HepG2 (cell line): ENCODE results near the gene PHRF1. TPM values are rescaled to one million over a fixed set of nuclear protein-coding genes. Genes with fewer than 3 reads are reported as not detected.

Source experiments
- CBFB ChIP-seq: sonication (generic); formaldehyde crosslinking; IDR thresholded peaks from 2 replicates; pipeline ENCODE4 v1.4.0; 2020; ENCODE audit warnings: missing genetic modification reagents
- HMG20A ChIP-seq: IDR thresholded peaks from 2 replicates; pipeline ENCODE4 v1.6.1; 2016; ENCODE audit warnings: borderline replicate concordance
- HNRNPLL ChIP-seq: fragments of 200-400 bp; formaldehyde crosslinking; IDR thresholded peaks from 2 replicates; pipeline ENCODE4 v1.6.1; 2017; ENCODE audit warnings: mild to moderate bottlenecking, low read depth, low read length; ENCODE audit not compliant: poor library complexity, severe bottlenecking
- ISX ChIP-seq: sonication (generic); formaldehyde crosslinking; conservative IDR thresholded peaks from 2 replicates; pipeline ENCODE4 v1.5.0; 2020; ENCODE audit warnings: missing genetic modification reagents
- MAFG ChIP-seq: sonication (generic); formaldehyde crosslinking; IDR thresholded peaks from 2 replicates; pipeline ENCODE4 v1.5.1; 2020; ENCODE audit warnings: mild to moderate bottlenecking, missing genetic modification reagents
- NFKB2 ChIP-seq: sonication (generic); formaldehyde crosslinking; IDR thresholded peaks from 2 replicates; pipeline ENCODE4 v1.4.0; 2020; ENCODE audit warnings: missing genetic modification reagents, borderline replicate concordance
- NR2F6 ChIP-seq, 2 experiments: IDR thresholded peaks; 2 replicates each; pipeline ENCODE4 v1.6.1; 2016; ENCODE audit warnings: antibody characterized with exemption in 1 of 2, mild to moderate bottlenecking in 1 of 2
- RXRA ChIP-seq: sonication (generic); formaldehyde crosslinking; IDR thresholded peaks from 2 replicates; pipeline ENCODE4 v1.5.1; 2020; ENCODE audit warnings: missing genetic modification reagents
- TOPORS ChIP-seq: sonication (generic); formaldehyde crosslinking; IDR thresholded peaks from 2 replicates; pipeline ENCODE4 v1.8.0; 2023; ENCODE audit warnings: mild to moderate bottlenecking, missing genetic modification reagents
- ZBTB20 ChIP-seq: sonication (generic); formaldehyde crosslinking; IDR thresholded peaks from 2 replicates; pipeline ENCODE4 v1.8.1; 2023; ENCODE audit warnings: missing genetic modification reagents, low read depth, mild to moderate bottlenecking, borderline replicate concordance
- ZBTB7A ChIP-seq: sonication (generic); formaldehyde crosslinking; IDR thresholded peaks from 2 replicates; pipeline ENCODE4 v1.8.0; 2022; ENCODE audit warnings: mild to moderate bottlenecking, missing genetic modification reagents
- ZKSCAN1 ChIP-seq: fragments of 150-350 bp; IDR thresholded peaks from 2 replicates; pipeline ENCODE4 v1.6.1; 2014; ENCODE audit warnings: low read length
- ZNF33A ChIP-seq: sonication (generic); formaldehyde crosslinking; IDR thresholded peaks from 2 replicates; pipeline ENCODE4 v1.5.1; 2020; ENCODE audit warnings: missing genetic modification reagents, mild to moderate bottlenecking, moderate library complexity, borderline replicate concordance
- ZNF614 ChIP-seq: IDR thresholded peaks from 2 replicates; pipeline ENCODE4 v1.6.1; 2018; ENCODE audit warnings: missing biosample characterization, missing genetic modification reagents, inconsistent platforms, borderline replicate concordance
- polyA plus RNA-seq, 8 experiments: library from polyadenylated mRNA; depleted of rRNA in 3 of 8; stranded (reverse) in 7 of 8; unstranded in 1 of 8; fragments of >200 nt; fragmentation: Illumina TruSeq in 4 of 8; extraction: Trizol in 4 of 8; gene quantifications; 2 replicates each; pipeline versions ENCODE4 v1.2.1 to v1.2.3, GENCODE V29; 2011 to 2016; ENCODE audit warnings: low read depth in 4 of 8, missing spikeins in 1 of 8, mixed read lengths in 1 of 8; ENCODE audit not compliant: insufficient read depth in 1 of 8
- total RNA-seq, 5 experiments: library from RNA; depleted of rRNA; stranded (reverse); fragments of >200 nt; fragmentation: Illumina TruSeq; extraction: Trizol; gene quantifications; 2 replicates each; pipeline ENCODE4 v1.2.3, GENCODE V29; 2016; ENCODE audit warnings: low read depth in 1 of 5
- TF ChIP-seq, protein P1 (sequence below): sonication (generic); formaldehyde crosslinking; IDR thresholded peaks from 2 replicates; pipeline ENCODE4 v1.8.0; 2022; ENCODE audit warnings: missing genetic modification reagents, mild to moderate bottlenecking, moderate library complexity, borderline replicate concordance
- TF ChIP-seq, protein P2 (sequence below): sonication (generic); formaldehyde crosslinking; IDR thresholded peaks from 2 replicates; pipeline ENCODE4 v1.4.0; 2020; ENCODE audit warnings: mild to moderate bottlenecking, missing genetic modification reagents
- TF ChIP-seq, protein P3 (sequence below): sonication (generic); formaldehyde crosslinking; IDR thresholded peaks from 2 replicates; pipeline ENCODE4 v1.9.0; 2021; ENCODE audit warnings: missing genetic modification reagents, mild to moderate bottlenecking, borderline replicate concordance
- TF ChIP-seq, protein P4 (sequence below): sonication (generic); formaldehyde crosslinking; IDR thresholded peaks from 2 replicates; pipeline ENCODE4 v1.4.0; 2020; ENCODE audit warnings: missing genetic modification reagents, borderline replicate concordance
- TF ChIP-seq, protein P5 (sequence below): conservative IDR thresholded peaks from 2 replicates; pipeline ENCODE4 v1.6.1; 2018; ENCODE audit warnings: missing genetic modification reagents

PHRF1 gene
- total and polyA plus RNA-seq, 2 of the 13 experiments (the other 11 are each of a cell fraction or from before 2014, with no cell fraction given) = 8.2 to 16.7 TPM

DNA sequence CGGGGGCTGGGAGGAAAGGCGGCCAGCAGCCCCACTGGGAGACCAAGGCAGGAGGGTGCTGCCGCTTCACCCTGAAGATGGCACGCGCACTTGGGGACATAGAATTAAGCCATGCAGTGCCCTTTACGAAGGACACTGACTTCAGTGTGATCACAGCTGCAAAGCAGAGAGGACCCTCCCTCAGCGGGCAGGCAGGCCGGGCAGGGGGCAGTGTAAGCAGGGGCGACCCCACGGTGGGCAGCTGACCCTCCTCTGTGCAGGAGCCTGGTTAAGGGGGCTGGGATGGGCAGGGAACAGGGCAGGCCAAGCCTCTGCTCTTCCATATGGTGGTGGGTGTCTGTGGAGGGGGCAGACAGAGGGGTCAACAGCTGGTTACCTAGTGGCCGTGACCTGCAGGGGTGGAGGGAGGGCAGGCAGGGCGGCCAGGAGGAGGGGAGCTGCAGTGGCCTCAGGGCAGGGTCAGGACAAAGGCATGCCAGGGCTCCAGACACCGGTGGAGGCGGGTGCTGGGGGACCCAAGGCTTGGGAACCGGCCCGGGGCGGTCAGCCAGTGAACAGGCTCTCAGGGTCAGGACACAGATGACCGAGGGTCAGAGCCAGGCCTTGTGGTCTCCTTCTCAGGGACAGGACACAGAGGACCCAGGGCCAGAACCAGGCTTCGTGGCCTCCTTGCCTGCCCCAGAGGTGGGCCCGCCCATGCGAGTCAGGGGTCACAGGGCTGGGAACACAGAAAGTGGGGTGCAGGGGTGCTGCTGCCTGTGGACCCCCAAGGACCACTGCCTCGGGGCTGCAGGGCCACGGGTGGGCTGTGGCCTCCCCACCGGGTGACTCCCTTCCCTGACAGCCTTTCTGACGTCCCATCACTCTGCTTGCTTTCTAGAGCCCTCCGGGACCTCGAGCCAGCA lies 22.9 kb upstream of the PHRF1 start (continued):
- TF ChIP-seq HNRNPLL (peak; percentile 7), HMG20A (CRISPR knock-in tag) (no peak), TOPORS (CRISPR knock-in tag) (no peak), ZKSCAN1 (no peak), NFKB2 (CRISPR knock-in tag) (no peak), ZNF614 (CRISPR knock-in tag) (no peak), NR2F6 (IDR thresholded peaks at IDR 0.05) (peak; percentile 36; the same call in 1 of the 2 replicates), NR2F6 (CRISPR knock-in tag; IDR thresholded peaks at IDR 0.05) (peak; percentile 64), ZBTB20 (no peak), ZNF33A (CRISPR knock-in tag) (no peak), CBFB (0 out of 2 replicates have a peak, but pooled peaks have one; percentile 29), ZBTB7A (peak; percentile 57), ISX (CRISPR knock-in tag) (no peak), MAFG (CRISPR knock-in tag) (no peak), RXRA (CRISPR knock-in tag) (peak; percentile 68; the same call in 1 of the 2 replicates)
- TF ChIP-seq, protein P1, sequence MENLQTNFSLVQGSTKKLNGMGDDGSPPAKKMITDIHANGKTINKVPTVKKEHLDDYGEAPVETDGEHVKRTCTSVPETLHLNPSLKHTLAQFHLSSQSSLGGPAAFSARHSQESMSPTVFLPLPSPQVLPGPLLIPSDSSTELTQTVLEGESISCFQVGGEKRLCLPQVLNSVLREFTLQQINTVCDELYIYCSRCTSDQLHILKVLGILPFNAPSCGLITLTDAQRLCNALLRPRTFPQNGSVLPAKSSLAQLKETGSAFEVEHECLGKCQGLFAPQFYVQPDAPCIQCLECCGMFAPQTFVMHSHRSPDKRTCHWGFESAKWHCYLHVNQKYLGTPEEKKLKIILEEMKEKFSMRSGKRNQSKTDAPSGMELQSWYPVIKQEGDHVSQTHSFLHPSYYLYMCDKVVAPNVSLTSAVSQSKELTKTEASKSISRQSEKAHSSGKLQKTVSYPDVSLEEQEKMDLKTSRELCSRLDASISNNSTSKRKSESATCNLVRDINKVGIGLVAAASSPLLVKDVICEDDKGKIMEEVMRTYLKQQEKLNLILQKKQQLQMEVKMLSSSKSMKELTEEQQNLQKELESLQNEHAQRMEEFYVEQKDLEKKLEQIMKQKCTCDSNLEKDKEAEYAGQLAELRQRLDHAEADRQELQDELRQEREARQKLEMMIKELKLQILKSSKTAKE (CRISPR knock-in tag) = peak; percentile 55; the same call in 1 of the 2 replicates
- TF ChIP-seq, protein P2, sequence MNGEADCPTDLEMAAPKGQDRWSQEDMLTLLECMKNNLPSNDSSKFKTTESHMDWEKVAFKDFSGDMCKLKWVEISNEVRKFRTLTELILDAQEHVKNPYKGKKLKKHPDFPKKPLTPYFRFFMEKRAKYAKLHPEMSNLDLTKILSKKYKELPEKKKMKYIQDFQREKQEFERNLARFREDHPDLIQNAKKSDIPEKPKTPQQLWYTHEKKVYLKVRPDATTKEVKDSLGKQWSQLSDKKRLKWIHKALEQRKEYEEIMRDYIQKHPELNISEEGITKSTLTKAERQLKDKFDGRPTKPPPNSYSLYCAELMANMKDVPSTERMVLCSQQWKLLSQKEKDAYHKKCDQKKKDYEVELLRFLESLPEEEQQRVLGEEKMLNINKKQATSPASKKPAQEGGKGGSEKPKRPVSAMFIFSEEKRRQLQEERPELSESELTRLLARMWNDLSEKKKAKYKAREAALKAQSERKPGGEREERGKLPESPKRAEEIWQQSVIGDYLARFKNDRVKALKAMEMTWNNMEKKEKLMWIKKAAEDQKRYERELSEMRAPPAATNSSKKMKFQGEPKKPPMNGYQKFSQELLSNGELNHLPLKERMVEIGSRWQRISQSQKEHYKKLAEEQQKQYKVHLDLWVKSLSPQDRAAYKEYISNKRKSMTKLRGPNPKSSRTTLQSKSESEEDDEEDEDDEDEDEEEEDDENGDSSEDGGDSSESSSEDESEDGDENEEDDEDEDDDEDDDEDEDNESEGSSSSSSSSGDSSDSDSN (CRISPR knock-in tag) = 0 out of 2 replicates have a peak, but pooled peaks have one; percentile 20
- TF ChIP-seq, protein P3, sequence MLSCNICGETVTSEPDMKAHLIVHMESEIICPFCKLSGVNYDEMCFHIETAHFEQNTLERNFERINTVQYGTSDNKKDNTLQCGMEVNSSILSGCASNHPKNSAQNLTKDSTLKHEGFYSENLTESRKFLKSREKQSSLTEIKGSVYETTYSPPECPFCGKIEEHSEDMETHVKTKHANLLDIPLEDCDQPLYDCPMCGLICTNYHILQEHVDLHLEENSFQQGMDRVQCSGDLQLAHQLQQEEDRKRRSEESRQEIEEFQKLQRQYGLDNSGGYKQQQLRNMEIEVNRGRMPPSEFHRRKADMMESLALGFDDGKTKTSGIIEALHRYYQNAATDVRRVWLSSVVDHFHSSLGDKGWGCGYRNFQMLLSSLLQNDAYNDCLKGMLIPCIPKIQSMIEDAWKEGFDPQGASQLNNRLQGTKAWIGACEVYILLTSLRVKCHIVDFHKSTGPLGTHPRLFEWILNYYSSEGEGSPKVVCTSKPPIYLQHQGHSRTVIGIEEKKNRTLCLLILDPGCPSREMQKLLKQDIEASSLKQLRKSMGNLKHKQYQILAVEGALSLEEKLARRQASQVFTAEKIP (CRISPR knock-in tag) = no peak
- TF ChIP-seq, protein P4, sequence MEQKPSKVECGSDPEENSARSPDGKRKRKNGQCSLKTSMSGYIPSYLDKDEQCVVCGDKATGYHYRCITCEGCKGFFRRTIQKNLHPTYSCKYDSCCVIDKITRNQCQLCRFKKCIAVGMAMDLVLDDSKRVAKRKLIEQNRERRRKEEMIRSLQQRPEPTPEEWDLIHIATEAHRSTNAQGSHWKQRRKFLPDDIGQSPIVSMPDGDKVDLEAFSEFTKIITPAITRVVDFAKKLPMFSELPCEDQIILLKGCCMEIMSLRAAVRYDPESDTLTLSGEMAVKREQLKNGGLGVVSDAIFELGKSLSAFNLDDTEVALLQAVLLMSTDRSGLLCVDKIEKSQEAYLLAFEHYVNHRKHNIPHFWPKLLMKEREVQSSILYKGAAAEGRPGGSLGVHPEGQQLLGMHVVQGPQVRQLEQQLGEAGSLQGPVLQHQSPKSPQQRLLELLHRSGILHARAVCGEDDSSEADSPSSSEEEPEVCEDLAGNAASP (CRISPR knock-in tag) = peak; percentile 21; the same call in 1 of the 2 replicates
- TF ChIP-seq, protein P5, sequence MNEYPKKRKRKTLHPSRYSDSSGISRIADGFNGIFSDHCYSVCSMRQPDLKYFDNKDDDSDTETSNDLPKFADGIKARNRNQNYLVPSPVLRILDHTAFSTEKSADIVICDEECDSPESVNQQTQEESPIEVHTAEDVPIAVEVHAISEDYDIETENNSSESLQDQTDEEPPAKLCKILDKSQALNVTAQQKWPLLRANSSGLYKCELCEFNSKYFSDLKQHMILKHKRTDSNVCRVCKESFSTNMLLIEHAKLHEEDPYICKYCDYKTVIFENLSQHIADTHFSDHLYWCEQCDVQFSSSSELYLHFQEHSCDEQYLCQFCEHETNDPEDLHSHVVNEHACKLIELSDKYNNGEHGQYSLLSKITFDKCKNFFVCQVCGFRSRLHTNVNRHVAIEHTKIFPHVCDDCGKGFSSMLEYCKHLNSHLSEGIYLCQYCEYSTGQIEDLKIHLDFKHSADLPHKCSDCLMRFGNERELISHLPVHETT (CRISPR knock-in tag) = no peak
